T follicular helper cell (primary cell): ENCODE measurements around the gene HSD11B1.

Experiments
- DNase-seq: peaks from one replicate; pipeline ENCODE4 v3.0.0-alpha.2; 2020; ENCODE audit warnings: low read depth
- total RNA-seq, 2 experiments: gene quantifications; one replicate each; lab custom pipeline; 2026; lab: John Stamatoyannopoulos, UW

The HSD11B1 gene
- 0.06 to 1.7 reads per million in 2 experiments for total RNA-seq

DNA sequence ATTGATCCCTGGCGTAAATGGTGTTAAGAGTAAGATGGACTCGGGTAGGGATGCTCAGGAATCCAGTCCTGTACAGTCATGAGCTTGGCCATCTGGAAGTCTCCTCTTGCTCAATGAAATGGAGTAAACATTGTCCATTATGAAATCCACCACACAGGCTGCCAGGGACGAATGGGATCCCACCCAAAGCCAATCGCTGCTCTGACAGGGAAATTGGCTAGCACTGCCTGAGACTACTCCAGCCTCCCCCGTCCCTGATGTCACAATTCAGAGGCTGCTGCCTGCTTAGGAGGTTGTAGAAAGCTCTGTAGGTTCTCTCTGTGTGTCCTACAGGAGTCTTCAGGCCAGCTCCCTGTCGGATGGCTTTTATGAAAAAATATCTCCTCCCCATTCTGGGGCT lies at the start of gene HSD11B1:
TSS of gene HSD11B1 (plus strand) at position 263 of the 400 bp plus-strand sequence. CDS start at position 360, 97 bp downstream.
- DNase-seq, result no peak

DNA sequence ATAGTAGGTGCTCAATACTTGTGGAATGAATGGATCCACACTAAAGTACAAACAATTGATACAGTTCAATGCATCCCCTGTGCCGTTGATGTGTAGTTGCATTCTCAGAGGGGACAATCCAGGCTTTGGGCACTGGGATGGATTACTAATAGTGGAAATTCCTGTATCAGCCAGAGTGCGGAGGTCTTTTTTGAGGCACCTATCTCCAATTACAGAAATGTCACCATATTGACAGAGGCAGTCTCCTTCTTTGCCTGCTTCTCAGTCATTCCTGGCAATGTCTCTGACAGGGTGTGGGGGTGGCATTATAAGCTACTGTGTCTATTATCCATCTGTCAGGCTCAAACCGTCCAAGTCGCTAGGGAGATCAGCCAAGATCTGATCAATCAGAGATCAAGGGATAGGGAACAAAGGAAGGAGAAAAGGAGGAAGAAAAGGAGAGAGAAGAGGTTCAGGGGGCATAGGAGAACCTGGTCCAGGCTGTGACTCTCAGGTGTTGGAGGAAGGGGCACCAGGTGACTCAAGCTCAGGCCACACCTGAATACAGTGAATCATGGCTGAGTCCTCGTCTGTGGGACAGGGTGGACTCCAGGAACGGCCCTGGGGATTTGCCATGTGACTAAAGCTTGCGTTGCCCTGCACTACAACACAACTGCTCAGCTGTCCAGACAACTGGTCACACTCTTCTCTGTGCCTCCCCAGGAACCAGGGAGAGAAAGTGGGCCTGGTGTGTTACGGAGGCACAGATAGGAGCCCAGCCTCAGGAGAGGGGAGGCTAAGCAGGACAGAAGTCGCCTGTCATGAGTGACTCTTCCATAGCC lies 49.0 kb upstream of the HSD11B1 start:
- no peak for DNase-seq

GRCh38 chr1:209657140-209657879 lies 47.3 kb upstream of the HSD11B1 start:
- no peak for DNase-seq

DNA sequence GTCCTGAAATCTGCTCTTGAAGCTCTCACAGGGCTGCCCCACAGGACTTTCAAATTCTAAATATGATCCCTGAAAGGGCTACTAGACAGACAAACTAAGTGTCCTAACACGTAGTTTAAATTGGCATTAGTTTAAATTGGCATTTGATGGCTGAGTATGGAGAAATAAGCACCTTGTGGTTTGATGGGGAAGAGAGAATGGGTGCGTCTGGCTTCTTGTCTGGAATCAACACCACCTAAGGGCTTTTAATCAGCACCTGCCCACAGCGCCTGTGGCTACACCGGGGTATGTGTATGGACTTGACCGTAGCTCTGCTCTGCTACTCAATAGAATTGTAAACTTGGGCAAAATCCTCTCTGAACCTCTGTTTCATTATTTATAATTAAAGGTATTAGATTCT lies 46.7 kb upstream of the HSD11B1 start:
- no peak for DNase-seq

- DNase-seq, result no peak
Observed at GRCh38 chr1:209659909-209660308, 44.7 kb upstream of the HSD11B1 start.

GRCh38 chr1:209661071-209661470 lies 43.6 kb upstream of the HSD11B1 start:
- no peak for DNase-seq

- DNase-seq, result no peak
Observed at GRCh38 chr1:209662879-209663327, 41.7 kb upstream of the HSD11B1 start.

DNA sequence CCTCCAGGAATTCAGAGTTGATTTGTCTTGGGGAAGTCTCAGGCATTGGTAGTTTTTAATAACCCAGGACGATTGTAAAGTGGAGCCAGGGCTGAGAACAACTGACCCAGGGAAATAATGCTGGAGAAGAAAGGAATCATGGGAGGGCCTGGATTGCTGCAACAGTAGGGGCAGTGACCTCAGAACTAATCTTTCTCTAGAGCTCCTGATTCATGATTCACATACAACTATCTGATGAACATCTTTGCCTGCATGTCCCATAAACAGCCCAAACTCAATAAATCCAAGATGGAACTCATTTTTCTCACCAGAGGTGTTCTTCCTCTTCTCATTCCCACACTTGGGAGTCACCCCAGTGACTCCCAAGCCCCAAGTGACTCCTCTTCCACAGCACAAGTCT lies 37.5 kb upstream of the HSD11B1 start:
- no peak for DNase-seq

DNA sequence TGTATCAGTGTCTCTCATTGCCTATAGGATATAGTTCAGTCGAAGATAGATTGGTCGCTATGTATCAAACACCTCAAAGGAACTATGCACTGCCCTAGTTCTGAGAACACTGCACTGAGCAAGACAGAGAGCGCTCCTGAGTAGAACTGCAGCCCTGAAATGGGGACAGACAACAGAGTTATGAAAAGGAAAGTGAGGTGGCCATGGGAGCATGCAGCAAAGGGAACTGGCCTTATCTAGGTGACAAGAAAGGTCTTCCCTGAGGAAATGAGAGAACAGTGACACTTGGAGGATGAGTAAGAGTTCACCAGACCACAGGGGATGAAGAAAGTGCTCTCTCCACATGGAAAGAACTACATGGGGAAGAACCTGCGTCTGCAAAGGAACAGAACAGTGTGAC lies 36.9 kb upstream of the HSD11B1 start:
- no peak for DNase-seq

DNA sequence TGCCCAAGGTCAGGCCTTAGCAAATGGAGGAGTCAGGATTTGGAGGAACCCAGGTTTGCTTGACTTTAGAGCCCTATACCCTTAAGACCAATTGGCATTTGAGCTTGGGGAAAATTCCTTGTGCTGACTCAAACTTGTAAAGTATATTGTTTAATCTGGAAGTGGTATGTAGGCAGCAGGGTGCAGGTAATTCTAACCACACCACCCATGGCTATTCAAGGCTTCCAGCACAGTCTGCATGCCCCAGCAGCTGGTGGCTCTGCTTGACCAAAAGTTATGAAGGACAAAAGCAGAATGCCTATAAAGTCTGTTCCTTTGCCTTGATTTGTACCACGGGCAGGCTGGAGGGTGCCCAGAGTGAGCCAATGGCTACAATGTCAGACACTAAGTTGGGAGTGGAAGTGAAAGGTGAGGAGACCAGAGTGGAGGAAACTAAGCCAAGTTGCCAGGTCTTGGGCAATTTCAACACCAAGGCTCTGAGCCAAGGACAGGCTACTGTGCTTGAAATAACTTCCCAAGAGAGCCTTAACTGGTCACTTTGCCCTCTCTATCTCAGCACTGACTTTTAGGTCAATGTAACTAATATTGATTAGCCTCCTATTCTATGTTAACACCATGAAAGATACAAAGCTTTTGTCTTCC lies 34.1 kb upstream of the HSD11B1 start:
- DNase-seq, result no peak

GRCh38 chr1:209672705-209673630 lies 31.7 kb upstream of the HSD11B1 start:
- no peak for DNase-seq

GRCh38 chr1:209673631-209674417 lies 30.8 kb upstream of the HSD11B1 start:
- DNase-seq, result no peak

GRCh38 chr1:209674957-209675564 lies 29.6 kb upstream of the HSD11B1 start, which contains the start of gene G0S2:
Gene G0S2 (plus strand): TSS chr1:209675412. CDS start chr1:209675685, 273 bp downstream.
- no peak for DNase-seq

DNA sequence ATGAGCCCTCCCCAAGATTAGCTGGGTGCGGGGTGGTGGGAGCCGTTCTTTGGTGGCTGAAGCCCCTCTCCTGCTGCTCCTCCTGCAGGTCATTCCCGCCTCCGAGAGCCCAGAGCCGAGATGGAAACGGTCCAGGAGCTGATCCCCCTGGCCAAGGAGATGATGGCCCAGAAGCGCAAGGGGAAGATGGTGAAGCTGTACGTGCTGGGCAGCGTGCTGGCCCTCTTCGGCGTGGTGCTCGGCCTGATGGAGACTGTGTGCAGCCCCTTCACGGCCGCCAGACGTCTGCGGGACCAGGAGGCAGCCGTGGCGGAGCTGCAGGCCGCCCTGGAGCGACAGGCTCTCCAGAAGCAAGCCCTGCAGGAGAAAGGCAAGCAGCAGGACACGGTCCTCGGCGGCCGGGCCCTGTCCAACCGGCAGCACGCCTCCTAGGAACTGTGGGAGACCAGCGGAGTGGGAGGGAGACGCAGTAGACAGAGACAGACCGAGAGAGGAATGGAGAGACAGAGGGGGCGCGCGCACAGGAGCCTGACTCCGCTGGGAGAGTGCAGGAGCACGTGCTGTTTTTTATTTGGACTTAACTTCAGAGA lies 29.0 kb upstream of the HSD11B1 start:
- no peak for DNase-seq

- no peak for DNase-seq
Observed at GRCh38 chr1:209678981-209679539, 25.6 kb upstream of the HSD11B1 start.

DNA sequence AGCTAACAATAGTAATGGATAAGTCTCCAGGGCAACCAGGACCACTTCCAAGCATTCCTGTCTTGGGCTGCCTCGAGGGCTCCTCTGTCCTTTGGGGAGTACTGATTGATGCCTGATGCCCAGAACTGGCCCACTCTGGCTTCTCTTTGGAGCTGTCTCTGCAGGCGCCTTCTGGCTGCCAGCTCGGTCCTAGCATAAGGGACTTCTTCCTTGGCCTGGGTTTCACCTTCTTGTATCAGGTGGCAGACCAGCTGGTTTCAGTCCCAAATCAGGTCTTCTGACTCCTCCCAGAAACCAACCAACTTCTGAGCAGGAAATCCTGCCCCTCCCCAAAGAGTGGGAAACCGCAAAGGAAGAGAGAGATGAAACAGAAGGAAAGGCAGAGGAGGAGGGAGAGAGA lies 18.8 kb upstream of the HSD11B1 start:
- no peak for DNase-seq

GRCh38 chr1:209686322-209686721 lies 18.3 kb upstream of the HSD11B1 start:
- DNase-seq, result no peak

DNA sequence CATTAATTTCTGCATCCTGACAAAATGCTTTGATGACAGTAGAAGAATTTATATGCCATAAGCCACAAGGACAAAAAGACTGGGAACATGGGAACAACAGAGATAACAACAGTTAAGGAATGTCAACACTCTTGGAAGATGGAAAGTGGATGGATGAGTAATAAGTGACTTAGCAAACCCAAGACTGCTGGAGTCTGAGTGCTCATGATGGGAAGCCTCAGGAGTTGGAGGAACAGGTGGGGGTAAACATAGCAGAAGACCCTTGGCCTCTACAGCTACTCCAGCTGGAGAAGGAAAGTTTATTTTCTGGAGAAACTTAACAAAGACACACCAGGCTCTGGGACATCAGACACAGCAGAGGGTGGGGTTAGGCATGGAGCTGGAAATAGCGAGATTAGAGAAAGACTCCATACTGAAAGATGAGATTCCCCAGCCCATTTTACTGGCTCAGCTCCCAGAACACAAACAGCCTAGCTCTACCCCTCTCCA lies 15.9 kb upstream of the HSD11B1 start:
- no peak for DNase-seq

GRCh38 chr1:209689477-209689876 lies 15.2 kb upstream of the HSD11B1 start:
- no peak for DNase-seq
